ENCODE data around the gene AGR3. TPM values are rescaled to one million over a fixed set of nuclear protein-coding genes. Genes with fewer than 3 reads are reported as not detected.
A peak's percentile ranks its signal among the peaks of the same experiment; 100 is the strongest.

The AGR3 gene
- total RNA-seq, 1 donor = not detected

DNA sequence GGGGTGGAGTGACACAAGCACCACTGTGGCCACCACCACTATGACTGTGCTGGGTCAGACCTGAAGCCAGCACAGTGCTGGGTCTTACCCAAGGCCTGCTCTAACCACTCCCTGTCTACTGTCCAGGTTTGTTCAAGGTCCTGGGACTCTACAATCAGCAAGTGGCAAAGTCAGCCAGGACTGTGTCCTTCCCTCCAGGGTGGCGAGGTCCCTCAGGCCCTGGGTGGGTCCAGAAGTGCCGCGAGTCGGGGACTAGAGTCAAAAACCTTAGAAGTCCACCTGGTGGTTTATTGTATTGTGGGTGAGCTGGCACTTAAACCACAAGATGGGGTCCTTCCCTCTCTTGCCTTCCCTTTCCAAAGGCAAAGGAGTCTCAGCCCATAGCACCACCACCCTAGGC, 30.8 kb upstream of the AGR3 start:
- TF ChIP-seq, protein P1, sequence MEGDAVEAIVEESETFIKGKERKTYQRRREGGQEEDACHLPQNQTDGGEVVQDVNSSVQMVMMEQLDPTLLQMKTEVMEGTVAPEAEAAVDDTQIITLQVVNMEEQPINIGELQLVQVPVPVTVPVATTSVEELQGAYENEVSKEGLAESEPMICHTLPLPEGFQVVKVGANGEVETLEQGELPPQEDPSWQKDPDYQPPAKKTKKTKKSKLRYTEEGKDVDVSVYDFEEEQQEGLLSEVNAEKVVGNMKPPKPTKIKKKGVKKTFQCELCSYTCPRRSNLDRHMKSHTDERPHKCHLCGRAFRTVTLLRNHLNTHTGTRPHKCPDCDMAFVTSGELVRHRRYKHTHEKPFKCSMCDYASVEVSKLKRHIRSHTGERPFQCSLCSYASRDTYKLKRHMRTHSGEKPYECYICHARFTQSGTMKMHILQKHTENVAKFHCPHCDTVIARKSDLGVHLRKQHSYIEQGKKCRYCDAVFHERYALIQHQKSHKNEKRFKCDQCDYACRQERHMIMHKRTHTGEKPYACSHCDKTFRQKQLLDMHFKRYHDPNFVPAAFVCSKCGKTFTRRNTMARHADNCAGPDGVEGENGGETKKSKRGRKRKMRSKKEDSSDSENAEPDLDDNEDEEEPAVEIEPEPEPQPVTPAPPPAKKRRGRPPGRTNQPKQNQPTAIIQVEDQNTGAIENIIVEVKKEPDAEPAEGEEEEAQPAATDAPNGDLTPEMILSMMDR (IDR thresholded peaks at IDR 0.05; ENCODE audit: extremely low read depth, low read depth, low read length) = no peak
- Histone ChIP-seq H3K79me2 (ENCODE audit: insufficient read depth, low read length) (no peaks in the 10 kb centered on the region), H3K27ac (ENCODE audit: low read depth, low read length) (no peak overlapping the region), H4K20me1 (ENCODE audit: insufficient read depth, low read length) (no peaks in the 10 kb centered on the region), H3K36me3 (ENCODE audit: insufficient read depth, low read length) (no peaks in the 10 kb centered on the region), H3K9me3 (ENCODE audit: low read depth, low read length) (no peaks in the 10 kb centered on the region), H3K4me2 (ENCODE audit: insufficient read depth, low read length) (no peak overlapping the region), H3K27me3 (ENCODE audit: insufficient read depth, low read length) (no peaks in the 10 kb centered on the region), H3K4me3 (ENCODE audit: insufficient read depth, low read length) (no peak overlapping the region), H2AFZ (ENCODE audit: low read length) (no peak overlapping the region), H3K4me1 (ENCODE audit: insufficient read depth, low read length) (peaks cover 23% of the 10 kb centered on the region)
- DNase-seq (ENCODE audit: insufficient read length, low spot score, missing footprints) = no peak

DNA sequence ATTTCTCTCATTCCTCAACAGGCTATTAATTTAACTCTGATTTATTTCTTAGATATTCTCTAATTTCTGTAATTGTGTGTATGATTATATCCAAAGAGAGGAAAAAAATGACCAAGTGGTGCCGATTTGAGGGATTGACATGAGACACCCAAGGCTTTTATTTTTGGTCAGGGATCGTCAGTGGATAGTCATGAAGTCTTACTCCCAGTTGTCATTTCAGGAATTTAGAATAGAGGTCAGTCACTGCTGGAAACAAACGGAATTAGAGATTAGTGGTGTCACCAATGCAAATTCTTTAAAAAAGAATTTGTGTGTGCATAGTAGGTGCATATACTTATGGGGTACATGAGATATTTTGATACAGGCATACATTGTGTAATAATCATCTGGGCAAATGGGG, 26.8 kb upstream of the AGR3 start:
- Histone ChIP-seq H3K36me3 (ENCODE audit: insufficient read depth, low read length) (no peaks in the 10 kb centered on the region), H3K27ac (ENCODE audit: low read depth, low read length) (no peak overlapping the region), H3K4me2 (ENCODE audit: insufficient read depth, low read length) (no peak overlapping the region), H2AFZ (ENCODE audit: low read length) (no peak overlapping the region), H3K4me3 (ENCODE audit: insufficient read depth, low read length) (no peak overlapping the region), H3K27me3 (ENCODE audit: insufficient read depth, low read length) (no peaks in the 10 kb centered on the region), H3K4me1 (ENCODE audit: insufficient read depth, low read length) (no peaks in the 10 kb centered on the region), H3K79me2 (ENCODE audit: insufficient read depth, low read length) (no peaks in the 10 kb centered on the region), H3K9me3 (ENCODE audit: low read depth, low read length) (no peaks in the 10 kb centered on the region), H4K20me1 (ENCODE audit: insufficient read depth, low read length) (no peaks in the 10 kb centered on the region)
- TF ChIP-seq, protein P1 (IDR thresholded peaks at IDR 0.05; ENCODE audit: extremely low read depth, low read depth, low read length) = no peak
- DNase-seq (ENCODE audit: insufficient read length, low spot score, missing footprints) = no peak

DNA sequence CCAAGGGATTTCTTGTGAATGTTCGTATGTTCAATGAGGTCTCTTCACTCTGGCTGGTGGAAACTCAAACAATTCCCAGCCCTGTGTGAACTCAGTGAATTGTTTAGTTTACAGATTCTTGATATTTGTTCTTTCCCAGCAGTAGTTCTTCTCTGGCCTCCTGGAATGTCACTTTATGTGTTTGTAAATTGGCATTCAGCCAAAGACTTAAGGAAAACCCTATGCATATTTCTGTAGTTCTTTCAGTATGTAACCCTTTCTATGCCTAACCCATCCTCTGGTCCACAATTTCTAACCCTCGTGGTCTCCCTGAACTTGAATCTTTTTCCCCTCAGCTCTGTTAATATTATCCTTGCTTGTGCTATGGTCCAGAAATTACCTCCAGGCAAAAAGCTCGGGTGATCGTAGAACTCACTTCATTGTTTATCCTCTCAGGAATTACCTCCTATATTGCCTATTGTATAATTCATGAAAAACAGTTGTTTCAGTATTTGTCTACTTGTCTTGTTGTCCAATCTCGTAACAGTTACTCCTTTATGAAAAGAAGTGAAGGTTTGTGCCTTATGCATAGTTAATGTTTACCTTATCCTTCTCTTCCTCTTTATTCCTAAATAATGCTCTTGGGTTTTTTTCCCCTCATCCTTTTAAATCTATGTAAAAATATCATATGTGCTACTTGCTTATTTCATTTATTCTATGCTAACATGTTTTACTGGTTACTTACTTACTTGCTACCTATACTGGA, 23.7 kb upstream of the AGR3 start:
- Histone ChIP-seq H3K79me2 (ENCODE audit: insufficient read depth, low read length) (no peaks in the 10 kb centered on the region), H3K27me3 (ENCODE audit: insufficient read depth, low read length) (no peaks in the 10 kb centered on the region), H3K36me3 (ENCODE audit: insufficient read depth, low read length) (no peaks in the 10 kb centered on the region), H3K9me3 (ENCODE audit: low read depth, low read length) (no peaks in the 10 kb centered on the region), H3K4me3 (ENCODE audit: insufficient read depth, low read length) (no peak overlapping the region), H4K20me1 (ENCODE audit: insufficient read depth, low read length) (no peaks in the 10 kb centered on the region), H3K27ac (ENCODE audit: low read depth, low read length) (no peak overlapping the region), H2AFZ (ENCODE audit: low read length) (no peak overlapping the region), H3K4me1 (ENCODE audit: insufficient read depth, low read length) (no peaks in the 10 kb centered on the region), H3K4me2 (ENCODE audit: insufficient read depth, low read length) (no peak overlapping the region)
- no peak for DNase-seq (ENCODE audit: insufficient read length, low spot score, missing footprints)
- TF ChIP-seq, protein P1 (IDR thresholded peaks at IDR 0.05; ENCODE audit: extremely low read depth, low read depth, low read length) = no peak

DNA sequence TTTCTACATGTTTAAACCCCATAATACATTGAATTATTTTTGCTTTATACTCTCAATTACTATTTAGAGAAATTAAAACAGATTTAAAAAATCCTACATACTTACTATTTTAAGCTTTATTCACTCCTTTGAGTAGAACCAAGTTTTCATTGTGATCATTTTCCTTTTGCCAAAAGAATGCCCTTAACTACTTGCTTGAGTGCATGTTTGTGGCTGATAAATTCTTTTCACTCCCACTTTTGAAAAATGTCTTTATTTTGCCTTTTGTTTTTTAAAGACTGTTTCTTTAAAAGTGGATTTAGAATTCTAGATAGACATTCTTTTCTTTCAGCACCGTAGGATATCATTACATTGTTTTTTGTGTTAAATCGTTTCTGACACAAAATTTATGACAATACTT, 22.3 kb upstream of the AGR3 start:
- Histone ChIP-seq H3K4me3 (ENCODE audit: insufficient read depth, low read length) (no peak overlapping the region), H3K4me2 (ENCODE audit: insufficient read depth, low read length) (no peak overlapping the region), H3K27me3 (ENCODE audit: insufficient read depth, low read length) (no peaks in the 10 kb centered on the region), H4K20me1 (ENCODE audit: insufficient read depth, low read length) (no peaks in the 10 kb centered on the region), H3K36me3 (ENCODE audit: insufficient read depth, low read length) (no peaks in the 10 kb centered on the region), H3K4me1 (ENCODE audit: insufficient read depth, low read length) (no peaks in the 10 kb centered on the region), H2AFZ (ENCODE audit: low read length) (peak overlapping the region; percentile 20), H3K79me2 (ENCODE audit: insufficient read depth, low read length) (no peaks in the 10 kb centered on the region), H3K27ac (ENCODE audit: low read depth, low read length) (no peak overlapping the region), H3K9me3 (ENCODE audit: low read depth, low read length) (no peaks in the 10 kb centered on the region)
- TF ChIP-seq, protein P1 (IDR thresholded peaks at IDR 0.05; ENCODE audit: extremely low read depth, low read depth, low read length) = no peak
- DNase-seq (ENCODE audit: insufficient read length, low spot score, missing footprints) = no peak

All from osteoblast (primary cell).